A549 treated with Hydrocortisone at 1 μM for 4 hours (cell line): Measurements from ENCODE around the gene IFI35. TPM values are rescaled to one million over a fixed set of nuclear protein-coding genes. Genes with fewer than 3 reads are reported as not detected.

ENCODE experiments used
- total RNA-seq: library from RNA; stranded (reverse); fragments of 200-300 nt; extraction: Qiagen RNA extraction; gene quantifications from 5 replicates; pipeline ENCODE4 v1.2.3, GENCODE V29; 2022

The IFI35 gene
- 15.8 to 21.1 TPM (median 18.4 TPM) in 5 replicates for total RNA-seq

GRCh38 chr17:43006639-43007551 lies at the start of gene IFI35:
Gene IFI35 (plus strand): TSS chr17:43006784. CDS start chr17:43006948, 164 bp downstream.

GRCh38 chr17:42964161-42964932 lies 42.2 kb upstream of the IFI35 start, which contains the start of gene AARSD1:
Gene AARSD1 (minus strand): TSS chr17:42964454. CDS start chr17:42964440, 14 bp downstream.

GRCh38 chr17:42979511-42980273 lies 26.9 kb upstream of the IFI35 start, which contains the start of gene PTGES3L:
Gene PTGES3L (minus strand): TSS chr17:42980080. CDS start chr17:42980053, 27 bp downstream.

GRCh38 chr17:42980274-42980765 lies 26.3 kb upstream of the IFI35 start, which contains the start of gene RUNDC1:
Gene RUNDC1 (plus strand): TSS chr17:42980565. CDS start chr17:42980577, 12 bp downstream.

GRCh38 chr17:42997984-42998938 lies 8.3 kb upstream of the IFI35 start, which contains the start of gene RPL27:
Gene RPL27 (plus strand): TSS chr17:42998419. CDS start chr17:42998751, 332 bp downstream.

GRCh38 chr17:43021741-43022512 lies 15.3 kb downstream of the IFI35 start, which contains the start of gene VAT1:
Gene VAT1 (minus strand): TSS chr17:43022385. CDS start chr17:43022322, 63 bp downstream.

GRCh38 chr17:43024407-43025289 lies 18.1 kb downstream of the IFI35 start, which contains the start of gene RND2:
Gene RND2 (plus strand): TSS chr17:43025231. CDS start chr17:43025348, 117 bp downstream.

Other genes with a start within 250 kb of the IFI35 start
- gene RAMP2, start 245.6 kb upstream of the IFI35 start, total RNA-seq, result 0.75 to 1.2 TPM (median 1.0 TPM) in 5 replicates
- 121 to 127 TPM (median 125 TPM) in 5 replicates for gene VPS25, start 233.3 kb upstream of the IFI35 start, total RNA-seq
- 1.0 to 1.7 TPM (median 1.2 TPM) in 5 replicates for gene WNK4, start 226.2 kb upstream of the IFI35 start, total RNA-seq
- 106 to 148 TPM (median 136 TPM) in 5 replicates for gene COA3, start 208.1 kb upstream of the IFI35 start, total RNA-seq
- 0.09 to 0.17 TPM (median 0.13 TPM) in 3 of 5 replicates, not detected in the others for gene CNTD1, start 207.9 kb upstream of the IFI35 start, total RNA-seq
- 72.3 to 106 TPM (median 77.4 TPM) in 5 replicates for gene BECN1, start 182.5 kb upstream of the IFI35 start, total RNA-seq
- 222 to 326 TPM (median 227 TPM) in 5 replicates for gene PSME3, start 173.4 kb upstream of the IFI35 start, total RNA-seq
- gene AOC2, start 162.2 kb upstream of the IFI35 start, total RNA-seq, result 1.6 to 2.4 TPM (median 2.0 TPM) in 5 replicates
- 1.1 to 2.1 TPM (median 1.4 TPM) in 5 replicates for gene AOC3, start 155.6 kb upstream of the IFI35 start, total RNA-seq
- 0.14 TPM in 1 of 5 replicates, not detected in the others for gene G6PC1, start 106.0 kb upstream of the IFI35 start, total RNA-seq
- gene AARSD1, start 42.3 kb upstream of the IFI35 start, total RNA-seq, result 52.7 to 63.5 TPM (median 56.9 TPM) in 5 replicates
- 0.95 to 1.4 TPM (median 1.1 TPM) in 5 replicates for gene PTGES3L, start 26.7 kb upstream of the IFI35 start, total RNA-seq
- gene RUNDC1, start 26.2 kb upstream of the IFI35 start, total RNA-seq, result 19.7 to 22.3 TPM (median 21.1 TPM) in 5 replicates
- gene RPL27, start 8.4 kb upstream of the IFI35 start, total RNA-seq, result 2,950 to 3,217 TPM (median 3,086 TPM) in 5 replicates
- gene VAT1, start 15.6 kb downstream of the IFI35 start, total RNA-seq, result 230 to 245 TPM (median 244 TPM) in 5 replicates
- 0.07 to 0.22 TPM (median 0.15 TPM) in 5 replicates for gene RND2, start 18.4 kb downstream of the IFI35 start, total RNA-seq
- 22.1 to 36.5 TPM (median 24.7 TPM) in 5 replicates for gene BRCA1, start 118.6 kb downstream of the IFI35 start, total RNA-seq
- 30.9 to 51.4 TPM (median 39.8 TPM) in 5 replicates for gene NBR1, start 164.4 kb downstream of the IFI35 start, total RNA-seq
- gene TMEM106A, start 205.1 kb downstream of the IFI35 start, total RNA-seq, result 0.76 to 1.5 TPM (median 1.1 TPM) in 5 replicates
- gene CCDC200, start 221.8 kb downstream of the IFI35 start, total RNA-seq, result 0.12 TPM in 1 of 5 replicates, not detected in the others
- not detected in 5 replicates for gene RNU2-1, start 227.2 kb downstream of the IFI35 start, total RNA-seq